SK-N-SH treated with all-trans-retinoic acid at 6 μM for 48 hours (cell line): Measurements from ENCODE around the gene RASGRF2.

Experiments used
- ATAC-seq: fragments of 200-7000 bp; cut with Tn5 transposase; 3 replicates; pipeline ENCODE4 v1.9.1; 2020; ENCODE audit warnings: mild to moderate bottlenecking, moderate library complexity
- ARNTL ChIP-seq: fragments of 450-650 bp; formaldehyde crosslinking; IDR thresholded peaks from 2 replicates; pipeline ENCODE4 v1.5.0; 2020; ENCODE audit warnings: low read depth, mild to moderate bottlenecking, moderate library complexity, borderline replicate concordance
- BACH2 ChIP-seq: fragments of 250-450 bp; sonication (Bioruptor Pico); IDR thresholded peaks from 2 replicates; pipeline ENCODE4 v1.9.0; 2021; ENCODE audit warnings: mild to moderate bottlenecking, borderline replicate concordance
- CSDC2 ChIP-seq: fragments of 250-450 bp; sonication (Bioruptor Pico); IDR thresholded peaks from 2 replicates; pipeline ENCODE4 v1.5.0; 2020; ENCODE audit warnings: mild to moderate bottlenecking, moderate library complexity
- ESRRG ChIP-seq: fragments of 250-450 bp; sonication (Bioruptor Pico); IDR thresholded peaks from 2 replicates; pipeline ENCODE4 v1.6.1; 2021; ENCODE audit warnings: mild to moderate bottlenecking
- GLIS3 ChIP-seq: fragments of 250-450 bp; sonication (Bioruptor Pico); IDR thresholded peaks from 2 replicates; pipeline ENCODE4 v1.5.0; 2020; ENCODE audit warnings: mild to moderate bottlenecking, moderate library complexity
- ISL1 ChIP-seq: fragments of 250-450 bp; sonication (Bioruptor Pico); IDR thresholded peaks from 2 replicates; pipeline ENCODE4 v2.1.2; 2022; ENCODE audit warnings: mild to moderate bottlenecking, moderate library complexity
- OSR1 ChIP-seq: fragments of 250-450 bp; sonication (Bioruptor Pico); IDR thresholded peaks from 2 replicates; pipeline ENCODE4 v1.8.0; 2022; ENCODE audit warnings: moderate library complexity, mild to moderate bottlenecking, inconsistent platforms
- RARB ChIP-seq: fragments of 250-450 bp; sonication (Bioruptor Pico); IDR thresholded peaks from 2 replicates; pipeline ENCODE4 v1.8.0; 2021; ENCODE audit warnings: mild to moderate bottlenecking, moderate library complexity
- SNAI2 ChIP-seq: fragments of 250-450 bp; sonication (Bioruptor Pico); IDR thresholded peaks from 2 replicates; pipeline ENCODE4 v1.5.0; 2020; ENCODE audit warnings: mild to moderate bottlenecking, moderate library complexity
- TOX ChIP-seq: fragments of 250-450 bp; sonication (Bioruptor Pico); IDR thresholded peaks from 2 replicates; pipeline ENCODE4 v1.8.0; 2021; ENCODE audit warnings: mild to moderate bottlenecking, moderate library complexity, borderline replicate concordance
- ZC3H10 ChIP-seq: fragments of 250-450 bp; sonication (Bioruptor Pico); IDR thresholded peaks from 2 replicates; pipeline ENCODE4 v1.5.1; 2021; ENCODE audit warnings: mild to moderate bottlenecking, moderate library complexity
- ZFP3 ChIP-seq: fragments of 250-450 bp; sonication (Bioruptor Pico); IDR thresholded peaks from 2 replicates; pipeline ENCODE4 v1.5.0; 2020; ENCODE audit warnings: mild to moderate bottlenecking, moderate library complexity
- ZFP30 ChIP-seq: fragments of 450-650 bp; formaldehyde crosslinking; IDR thresholded peaks from 2 replicates; pipeline ENCODE4 v1.5.0; 2022; ENCODE audit warnings: mild to moderate bottlenecking, moderate library complexity
- ZNF565 ChIP-seq: fragments of 450-650 bp; formaldehyde crosslinking; conservative IDR thresholded peaks from 2 replicates; pipeline ENCODE4 v1.5.0; 2020; ENCODE audit warnings: low read depth, mild to moderate bottlenecking, moderate library complexity
- ZNF70 ChIP-seq: fragments of 450-650 bp; formaldehyde crosslinking; IDR thresholded peaks from 2 replicates; pipeline ENCODE4 v1.5.0; 2020; ENCODE audit warnings: mild to moderate bottlenecking, moderate library complexity
- ZNF8 ChIP-seq: fragments of 450-650 bp; formaldehyde crosslinking; IDR thresholded peaks from 2 replicates; pipeline ENCODE4 v1.5.0; 2020; ENCODE audit warnings: mild to moderate bottlenecking, moderate library complexity
- TF ChIP-seq, protein P1 (sequence below): fragments of 250-450 bp; sonication (Bioruptor Pico); IDR thresholded peaks from 2 replicates; pipeline ENCODE4 v1.8.0; 2021; ENCODE audit warnings: low read depth, mild to moderate bottlenecking, moderate library complexity, borderline replicate concordance
- TF ChIP-seq, protein P2 (sequence below): fragments of 250-450 bp; sonication (Bioruptor Pico); IDR thresholded peaks from 2 replicates; pipeline ENCODE4 v1.8.0; 2020; ENCODE audit warnings: mild to moderate bottlenecking, moderate library complexity, borderline replicate concordance
- TF ChIP-seq, protein P3 (sequence below): fragments of 250-450 bp; sonication (Bioruptor Pico); IDR thresholded peaks from 2 replicates; pipeline ENCODE4 v1.5.1; 2020; ENCODE audit warnings: low read depth, mild to moderate bottlenecking, moderate library complexity
- TF ChIP-seq, protein P4 (sequence below): fragments of 250-450 bp; sonication (Bioruptor Pico); IDR thresholded peaks from 2 replicates; pipeline ENCODE4 v1.5.1; 2021; ENCODE audit warnings: mild to moderate bottlenecking, moderate library complexity
- TF ChIP-seq, protein P5 (sequence below): fragments of 250-450 bp; sonication (Bioruptor Pico); IDR thresholded peaks from 2 replicates; pipeline ENCODE4 v1.5.0; 2020; ENCODE audit warnings: mild to moderate bottlenecking, moderate library complexity

Gene RASGRF2

DNA sequence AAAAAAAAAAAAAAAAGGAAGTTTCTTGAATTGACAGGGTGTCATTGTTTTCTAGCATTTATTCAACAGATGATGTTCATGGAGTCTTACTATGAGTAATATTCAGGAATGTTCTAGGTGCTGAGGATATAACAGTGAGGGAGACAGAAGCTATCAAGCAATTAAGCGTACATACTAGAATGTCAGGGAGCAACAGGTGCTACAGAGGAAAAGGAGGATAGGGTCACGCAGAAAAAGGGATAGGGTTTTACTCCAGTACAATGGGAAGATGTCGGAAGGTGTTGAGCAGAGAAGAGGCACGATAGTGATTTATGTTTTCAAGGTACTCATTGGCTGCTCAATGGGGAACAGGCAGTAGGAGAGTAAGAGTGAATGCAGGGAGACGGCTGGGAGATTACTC, 6.6 kb upstream of the RASGRF2 start:
- TF ChIP-seq OSR1 (CRISPR knock-in tag), result no peak
- TF ChIP-seq ISL1 (CRISPR knock-in tag), result no peak
- TF ChIP-seq ZFP3, result no peak
- TF ChIP-seq ZNF8, result no peak
- TF ChIP-seq ZNF565 (CRISPR knock-in tag), result no peak
- TF ChIP-seq, protein P1, sequence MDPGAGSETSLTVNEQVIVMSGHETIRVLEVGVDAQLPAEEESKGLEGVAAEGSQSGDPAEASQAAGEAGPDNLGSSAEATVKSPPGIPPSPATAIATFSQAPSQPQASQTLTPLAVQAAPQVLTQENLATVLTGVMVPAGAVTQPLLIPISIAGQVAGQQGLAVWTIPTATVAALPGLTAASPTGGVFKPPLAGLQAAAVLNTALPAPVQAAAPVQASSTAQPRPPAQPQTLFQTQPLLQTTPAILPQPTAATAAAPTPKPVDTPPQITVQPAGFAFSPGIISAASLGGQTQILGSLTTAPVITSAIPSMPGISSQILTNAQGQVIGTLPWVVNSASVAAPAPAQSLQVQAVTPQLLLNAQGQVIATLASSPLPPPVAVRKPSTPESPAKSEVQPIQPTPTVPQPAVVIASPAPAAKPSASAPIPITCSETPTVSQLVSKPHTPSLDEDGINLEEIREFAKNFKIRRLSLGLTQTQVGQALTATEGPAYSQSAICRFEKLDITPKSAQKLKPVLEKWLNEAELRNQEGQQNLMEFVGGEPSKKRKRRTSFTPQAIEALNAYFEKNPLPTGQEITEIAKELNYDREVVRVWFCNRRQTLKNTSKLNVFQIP (CRISPR knock-in tag), result no peak
- TF ChIP-seq ZFP30 (CRISPR knock-in tag), result no peak
- no peak for TF ChIP-seq TOX (CRISPR knock-in tag)
- no peak for TF ChIP-seq ZNF70
- TF ChIP-seq BACH2 (CRISPR knock-in tag), result no peak
- no peak for TF ChIP-seq CSDC2 (CRISPR knock-in tag)
- TF ChIP-seq ZC3H10 (CRISPR knock-in tag), result no peak
- no peak for TF ChIP-seq GLIS3
- TF ChIP-seq, protein P2, sequence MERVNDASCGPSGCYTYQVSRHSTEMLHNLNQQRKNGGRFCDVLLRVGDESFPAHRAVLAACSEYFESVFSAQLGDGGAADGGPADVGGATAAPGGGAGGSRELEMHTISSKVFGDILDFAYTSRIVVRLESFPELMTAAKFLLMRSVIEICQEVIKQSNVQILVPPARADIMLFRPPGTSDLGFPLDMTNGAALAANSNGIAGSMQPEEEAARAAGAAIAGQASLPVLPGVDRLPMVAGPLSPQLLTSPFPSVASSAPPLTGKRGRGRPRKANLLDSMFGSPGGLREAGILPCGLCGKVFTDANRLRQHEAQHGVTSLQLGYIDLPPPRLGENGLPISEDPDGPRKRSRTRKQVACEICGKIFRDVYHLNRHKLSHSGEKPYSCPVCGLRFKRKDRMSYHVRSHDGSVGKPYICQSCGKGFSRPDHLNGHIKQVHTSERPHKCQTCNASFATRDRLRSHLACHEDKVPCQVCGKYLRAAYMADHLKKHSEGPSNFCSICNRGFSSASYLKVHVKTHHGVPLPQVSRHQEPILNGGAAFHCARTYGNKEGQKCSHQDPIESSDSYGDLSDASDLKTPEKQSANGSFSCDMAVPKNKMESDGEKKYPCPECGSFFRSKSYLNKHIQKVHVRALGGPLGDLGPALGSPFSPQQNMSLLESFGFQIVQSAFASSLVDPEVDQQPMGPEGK (CRISPR knock-in tag), result no peak
- TF ChIP-seq ESRRG (CRISPR knock-in tag), result no peak
- no peak for TF ChIP-seq RARB (CRISPR knock-in tag)
- ATAC-seq, result no peak

DNA sequence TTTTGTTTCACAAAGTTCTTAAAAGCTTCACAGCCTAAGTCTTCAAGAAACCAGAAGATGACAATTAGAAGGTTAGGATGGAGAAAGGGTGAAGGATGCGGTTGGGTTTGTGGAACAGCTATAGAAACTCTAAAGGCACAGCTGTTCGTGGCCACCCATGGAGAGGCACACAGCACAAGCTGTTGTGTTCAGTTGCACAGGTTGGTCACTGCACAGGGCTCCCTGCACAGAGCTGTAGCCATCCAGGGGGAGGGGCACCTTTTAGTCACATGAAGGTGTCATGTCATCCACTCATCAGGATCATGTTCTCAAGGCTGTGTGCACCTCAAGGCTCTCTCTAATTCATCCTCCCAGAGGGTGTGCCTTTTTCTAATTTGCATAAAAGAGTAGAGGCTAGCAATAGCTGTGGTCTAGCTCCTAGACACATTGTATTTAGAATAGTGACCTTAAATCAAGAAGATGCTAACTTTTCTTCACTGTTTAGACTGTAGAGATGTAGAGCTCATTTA, 5.0 kb upstream of the RASGRF2 start:
- TF ChIP-seq, protein P3, sequence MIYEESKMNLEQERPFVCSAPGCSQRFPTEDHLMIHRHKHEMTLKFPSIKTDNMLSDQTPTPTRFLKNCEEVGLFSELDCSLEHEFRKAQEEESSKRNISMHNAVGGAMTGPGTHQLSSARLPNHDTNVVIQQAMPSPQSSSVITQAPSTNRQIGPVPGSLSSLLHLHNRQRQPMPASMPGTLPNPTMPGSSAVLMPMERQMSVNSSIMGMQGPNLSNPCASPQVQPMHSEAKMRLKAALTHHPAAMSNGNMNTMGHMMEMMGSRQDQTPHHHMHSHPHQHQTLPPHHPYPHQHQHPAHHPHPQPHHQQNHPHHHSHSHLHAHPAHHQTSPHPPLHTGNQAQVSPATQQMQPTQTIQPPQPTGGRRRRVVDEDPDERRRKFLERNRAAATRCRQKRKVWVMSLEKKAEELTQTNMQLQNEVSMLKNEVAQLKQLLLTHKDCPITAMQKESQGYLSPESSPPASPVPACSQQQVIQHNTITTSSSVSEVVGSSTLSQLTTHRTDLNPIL (CRISPR knock-in tag), result no peak
- TF ChIP-seq RARB (CRISPR knock-in tag) (no peak), ZFP3 (no peak), ZC3H10 (CRISPR knock-in tag) (no peak), ZFP30 (CRISPR knock-in tag) (no peak), SNAI2 (no peak), CSDC2 (CRISPR knock-in tag) (no peak), ZNF565 (CRISPR knock-in tag) (no peak), TOX (CRISPR knock-in tag) (no peak), ARNTL (CRISPR knock-in tag) (no peak), BACH2 (CRISPR knock-in tag) (no peak), ESRRG (CRISPR knock-in tag) (no peak), GLIS3 (no peak), ZNF8 (no peak)
- TF ChIP-seq, protein P2 (CRISPR knock-in tag), result no peak
- TF ChIP-seq, protein P4, sequence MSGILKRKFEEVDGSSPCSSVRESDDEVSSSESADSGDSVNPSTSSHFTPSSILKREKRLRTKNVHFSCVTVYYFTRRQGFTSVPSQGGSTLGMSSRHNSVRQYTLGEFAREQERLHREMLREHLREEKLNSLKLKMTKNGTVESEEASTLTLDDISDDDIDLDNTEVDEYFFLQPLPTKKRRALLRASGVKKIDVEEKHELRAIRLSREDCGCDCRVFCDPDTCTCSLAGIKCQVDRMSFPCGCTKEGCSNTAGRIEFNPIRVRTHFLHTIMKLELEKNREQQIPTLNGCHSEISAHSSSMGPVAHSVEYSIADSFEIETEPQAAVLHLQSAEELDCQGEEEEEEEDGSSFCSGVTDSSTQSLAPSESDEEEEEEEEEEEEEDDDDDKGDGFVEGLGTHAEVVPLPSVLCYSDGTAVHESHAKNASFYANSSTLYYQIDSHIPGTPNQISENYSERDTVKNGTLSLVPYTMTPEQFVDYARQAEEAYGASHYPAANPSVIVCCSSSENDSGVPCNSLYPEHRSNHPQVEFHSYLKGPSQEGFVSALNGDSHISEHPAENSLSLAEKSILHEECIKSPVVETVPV (CRISPR knock-in tag), result no peak
- TF ChIP-seq, protein P5, sequence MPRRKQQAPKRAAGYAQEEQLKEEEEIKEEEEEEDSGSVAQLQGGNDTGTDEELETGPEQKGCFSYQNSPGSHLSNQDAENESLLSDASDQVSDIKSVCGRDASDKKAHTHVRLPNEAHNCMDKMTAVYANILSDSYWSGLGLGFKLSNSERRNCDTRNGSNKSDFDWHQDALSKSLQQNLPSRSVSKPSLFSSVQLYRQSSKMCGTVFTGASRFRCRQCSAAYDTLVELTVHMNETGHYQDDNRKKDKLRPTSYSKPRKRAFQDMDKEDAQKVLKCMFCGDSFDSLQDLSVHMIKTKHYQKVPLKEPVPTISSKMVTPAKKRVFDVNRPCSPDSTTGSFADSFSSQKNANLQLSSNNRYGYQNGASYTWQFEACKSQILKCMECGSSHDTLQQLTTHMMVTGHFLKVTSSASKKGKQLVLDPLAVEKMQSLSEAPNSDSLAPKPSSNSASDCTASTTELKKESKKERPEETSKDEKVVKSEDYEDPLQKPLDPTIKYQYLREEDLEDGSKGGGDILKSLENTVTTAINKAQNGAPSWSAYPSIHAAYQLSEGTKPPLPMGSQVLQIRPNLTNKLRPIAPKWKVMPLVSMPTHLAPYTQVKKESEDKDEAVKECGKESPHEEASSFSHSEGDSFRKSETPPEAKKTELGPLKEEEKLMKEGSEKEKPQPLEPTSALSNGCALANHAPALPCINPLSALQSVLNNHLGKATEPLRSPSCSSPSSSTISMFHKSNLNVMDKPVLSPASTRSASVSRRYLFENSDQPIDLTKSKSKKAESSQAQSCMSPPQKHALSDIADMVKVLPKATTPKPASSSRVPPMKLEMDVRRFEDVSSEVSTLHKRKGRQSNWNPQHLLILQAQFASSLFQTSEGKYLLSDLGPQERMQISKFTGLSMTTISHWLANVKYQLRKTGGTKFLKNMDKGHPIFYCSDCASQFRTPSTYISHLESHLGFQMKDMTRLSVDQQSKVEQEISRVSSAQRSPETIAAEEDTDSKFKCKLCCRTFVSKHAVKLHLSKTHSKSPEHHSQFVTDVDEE (CRISPR knock-in tag), result no peak

More for the DNA sequence above, 5.0 kb upstream of the RASGRF2 start:
- ATAC-seq, result no peak
